K562 (cell line): ENCODE measurements around the gene C2orf92. TPM values are rescaled to one million over a fixed set of nuclear protein-coding genes. Genes with fewer than 3 reads are reported as not detected.
"Not testable (repeated sequence)": the region's sequence is repeated elsewhere in the genome, so short reads cannot be mapped to it uniquely, and the experiment has no call there.

ENCODE experiments used
- ATF1 ChIP-seq, 2 experiments: fragments of 450-650 bp in 1 of 2; IDR thresholded peaks; 2 replicates each; pipeline ENCODE4 v1.6.1; 2016; ENCODE audit warnings: missing compliant biosample characterization in 1 of 2, missing genetic modification characterization in 1 of 2
- BCL6 ChIP-seq: fragments of 250-450 bp; sonication (Bioruptor Pico); IDR thresholded peaks from 2 replicates; pipeline ENCODE4 v1.4.0; 2020
- CBFA2T2 ChIP-seq: fragments of 450-650 bp; conservative IDR thresholded peaks from 2 replicates; pipeline ENCODE4 v1.6.1; 2017; ENCODE audit warnings: mild to moderate bottlenecking
- GTF2A2 ChIP-seq: IDR thresholded peaks from 2 replicates; pipeline ENCODE4 v1.6.1; 2016; ENCODE audit warnings: mild to moderate bottlenecking, missing genetic modification characterization, missing compliant biosample characterization
- OTX1 ChIP-seq: fragments of 450-650 bp; formaldehyde crosslinking; IDR thresholded peaks from 2 replicates; pipeline ENCODE4 v1.4.0; 2022; ENCODE audit warnings: mild to moderate bottlenecking
- SMARCA4 ChIP-seq: fragments of 450-650 bp; IDR thresholded peaks from 2 replicates; pipeline ENCODE4 v1.6.1; 2016
- TCF15 ChIP-seq: fragments of 250-450 bp; sonication (Bioruptor Pico); IDR thresholded peaks from 2 replicates; pipeline ENCODE4 v1.8.0; 2022; ENCODE audit warnings: moderate library complexity, mild to moderate bottlenecking, inconsistent platforms
- TCF3 ChIP-seq: sonication (generic); formaldehyde crosslinking; IDR thresholded peaks from 2 replicates; pipeline ENCODE4 v1.4.0; 2020; ENCODE audit warnings: mild to moderate bottlenecking, missing genetic modification reagents
- ZBTB11 ChIP-seq, 3 experiments: fragments of 200-800 bp in 1 of 3; fragments of 250-450 bp in 1 of 3; fragments of 450-650 bp in 1 of 3; sonication (Bioruptor Pico) in 1 of 3; sonication (Bioruptor generic) in 1 of 3; formaldehyde crosslinking in 1 of 3; IDR thresholded peaks; 2 replicates each; pipeline versions ENCODE4 v1.6.1 to v1.8.0; 2016 to 2022; ENCODE audit warnings: mild to moderate bottlenecking in 2 of 3, missing genetic modification characterization in 2 of 3, missing compliant biosample characterization in 1 of 3, moderate library complexity in 1 of 3
- ZBTB34 ChIP-seq: fragments of 250-450 bp; sonication (Bioruptor Pico); IDR thresholded peaks from 2 replicates; pipeline ENCODE4 v1.8.0; 2021; ENCODE audit warnings: mild to moderate bottlenecking, moderate library complexity
- ZBTB9 ChIP-seq: fragments of 450-650 bp; formaldehyde crosslinking; IDR thresholded peaks from 2 replicates; pipeline ENCODE4 v1.4.0; 2020; ENCODE audit warnings: mild to moderate bottlenecking, moderate library complexity
- ZEB2 ChIP-seq: fragments of 450-650 bp; IDR thresholded peaks from 2 replicates; pipeline ENCODE4 v1.6.1; 2016
- ZKSCAN3 ChIP-seq: fragments of 250-450 bp; sonication (Bioruptor Pico); IDR thresholded peaks from 2 replicates; pipeline ENCODE4 v1.4.0; 2020
- ZKSCAN8 ChIP-seq: fragments of 200-800 bp; sonication (Bioruptor generic); IDR thresholded peaks from 2 replicates; pipeline ENCODE4 v1.6.1; 2016; ENCODE audit warnings: missing genetic modification characterization, missing compliant biosample characterization
- ZNF197 ChIP-seq: fragments of 200-800 bp; sonication (Bioruptor generic); IDR thresholded peaks from 2 replicates; pipeline ENCODE4 v1.6.1; 2016; ENCODE audit warnings: low read depth, missing genetic modification characterization, missing compliant biosample characterization
- ZNF239 ChIP-seq: fragments of 250-450 bp; sonication (Bioruptor Pico); IDR thresholded peaks from 2 replicates; pipeline ENCODE4 v1.4.0; 2020; ENCODE audit warnings: mild to moderate bottlenecking
- ZNF398 ChIP-seq: fragments of 250-450 bp; sonication (Bioruptor Pico); IDR thresholded peaks from 2 replicates; pipeline ENCODE4 v1.8.0; 2021; ENCODE audit warnings: moderate library complexity, mild to moderate bottlenecking, inconsistent platforms
- ZNF584 ChIP-seq: fragments of 200-800 bp; sonication (Bioruptor generic); IDR thresholded peaks from 2 replicates; pipeline ENCODE4 v1.6.1; 2016; ENCODE audit warnings: low read depth, mild to moderate bottlenecking, missing genetic modification characterization, missing compliant biosample characterization
- ZNF76 ChIP-seq: fragments of 250-450 bp; sonication (Bioruptor Pico); IDR thresholded peaks from 2 replicates; pipeline ENCODE4 v1.4.0; 2020; ENCODE audit warnings: mild to moderate bottlenecking, moderate library complexity, borderline replicate concordance
- ZNF79 ChIP-seq: fragments of 250-450 bp; sonication (Bioruptor Pico); IDR thresholded peaks from 2 replicates; pipeline ENCODE4 v1.4.0; 2020; ENCODE audit warnings: low read depth, mild to moderate bottlenecking, moderate library complexity
- polyA plus RNA-seq, 8 experiments: library from polyadenylated mRNA; depleted of rRNA in 4 of 8; stranded (reverse) in 5 of 8; unstranded in 3 of 8; fragments of >200 nt; fragmentation: Nextera tagmentation in 2 of 8; fragmentation: Illumina TruSeq in 1 of 8; extraction: Ambion mirVana in 2 of 8; extraction: Trizol in 1 of 8; gene quantifications; 2 replicates each; pipeline versions ENCODE4 v1.2.1 to v1.2.3, GENCODE V29; 2011 to 2014; ENCODE audit warnings: inconsistent platforms in 1 of 8, missing spikeins in 1 of 8
- total RNA-seq, 7 experiments: library from RNA; depleted of rRNA in 6 of 7; stranded (reverse); fragments of >200 nt in 6 of 7; fragmentation: Illumina TruSeq in 2 of 7; extraction: Trizol in 2 of 7; gene quantifications; 2 replicates each; pipeline versions ENCODE4 v1.2.1 to v1.2.3, GENCODE V29; 2011 to 2021; ENCODE audit warnings: low replicate concordance in 1 of 7

Gene C2orf92
- total and polyA plus RNA-seq, 9 of the 15 experiments (the other 6 are each of a cell fraction or from before 2014, with no cell fraction given) = 0.65 to 6.8 (median 3.6) TPM

GRCh38 chr2:97712175-97712574 lies 42.7 kb downstream of the C2orf92 start (continued):
- peak; percentile 81 for TF ChIP-seq ZBTB34 (CRISPR knock-in tag)
- peak; percentile 95 for TF ChIP-seq ZBTB9
- peak; percentile 85 for TF ChIP-seq ZNF197 (CRISPR knock-in tag)
- peak; percentile 97 for TF ChIP-seq ZNF76 (CRISPR knock-in tag)
- peak; percentile 60; the same call in 1 of the 2 replicates for TF ChIP-seq ZKSCAN8 (CRISPR knock-in tag)
- TF ChIP-seq ZEB2 = 0 out of 2 replicates have a peak, but pooled peaks have one; percentile 12
- peak; percentile 95 for TF ChIP-seq ZNF584 (CRISPR knock-in tag)
- TF ChIP-seq CBFA2T2 = peak; percentile 78
- peak; percentile 43; the same call in 1 of the 2 replicates for TF ChIP-seq OTX1 (CRISPR knock-in tag)
- TF ChIP-seq GTF2A2 (tag) = peak; percentile 70; the same call in 1 of the 2 replicates
- peak; percentile 84; the same call in 1 of the 2 replicates for TF ChIP-seq ZNF79 (CRISPR knock-in tag)
- peak; percentile 79 for TF ChIP-seq TCF3 (CRISPR knock-in tag)
- 0 out of 2 replicates have a peak, but pooled peaks have one; percentile 41 for TF ChIP-seq ZNF398 (CRISPR knock-in tag)
- peak; percentile 81; the same call in 1 of the 2 replicates for TF ChIP-seq TCF15 (CRISPR knock-in tag)
- peak; percentile 78 for TF ChIP-seq ZKSCAN3 (CRISPR knock-in tag)
- peak; percentile 66; the same call in 1 of the 2 replicates for TF ChIP-seq BCL6 (CRISPR knock-in tag)
- TF ChIP-seq ZNF239 (CRISPR knock-in tag) = peak; percentile 88
- TF ChIP-seq ZBTB11 (CRISPR knock-in tag; IDR thresholded peaks at IDR 0.05) = 0 out of 6 replicates have a peak, but pooled peaks of 1 of the 3 experiments have one; percentile 36
- TF ChIP-seq ATF1 (CRISPR knock-in tag; IDR thresholded peaks at IDR 0.05) = not testable (repeated sequence)
- TF ChIP-seq ATF1 (tag; IDR thresholded peaks at IDR 0.05) = peak; percentile 45
- TF ChIP-seq SMARCA4 = peak; percentile 63; the same call in 1 of the 2 replicates
